Parathyroid adenoma (tissue), 2 donors: ENCODE results near the gene CHD9.

Experiments used
- H2AFZ ChIP-seq: fragments of 300-600 bp; sonication (generic); one replicate; pipeline ENCODE4 v1.7.0; 2017; ENCODE audit warnings: antibody characterized with exemption, mild to moderate bottlenecking
- H3K27ac ChIP-seq: fragments of 300-600 bp; sonication (generic); one replicate; pipeline ENCODE4 v1.7.0; 2017
- H3K27me3 ChIP-seq: fragments of 300-600 bp; sonication (generic); one replicate; pipeline ENCODE4 v1.7.0; 2017; ENCODE audit warnings: low read length; ENCODE audit not compliant: control insufficient read depth, insufficient read depth
- H3K36me3 ChIP-seq: fragments of 300-600 bp; sonication (generic); one replicate; pipeline ENCODE4 v1.7.0; 2017; ENCODE audit warnings: low read length; ENCODE audit not compliant: control insufficient read depth, insufficient read depth
- H3K4me1 ChIP-seq: fragments of 300-600 bp; sonication (generic); one replicate; pipeline ENCODE4 v1.7.0; 2017; ENCODE audit warnings: control low read depth
- H3K4me2 ChIP-seq: fragments of 300-600 bp; sonication (generic); one replicate; pipeline ENCODE4 v1.7.0; 2017; ENCODE audit warnings: low read length
- H3K4me3 ChIP-seq: fragments of 300-600 bp; sonication (generic); one replicate; pipeline ENCODE4 v1.7.0; 2017; ENCODE audit warnings: low read depth, low read length
- H3K79me2 ChIP-seq: fragments of 300-600 bp; sonication (generic); one replicate; pipeline ENCODE4 v1.7.0; 2017; ENCODE audit warnings: control low read depth
- H3K9ac ChIP-seq: fragments of 300-600 bp; sonication (generic); one replicate; pipeline ENCODE4 v1.7.0; 2017; ENCODE audit warnings: mild to moderate bottlenecking
- H3K9me3 ChIP-seq: fragments of 300-600 bp; sonication (generic); one replicate; pipeline ENCODE4 v1.7.0; 2017; ENCODE audit warnings: low read length; ENCODE audit not compliant: control insufficient read depth
- TF ChIP-seq, protein P1 (sequence below): fragments of 300-600 bp; sonication (generic); IDR thresholded peaks from one replicate; pipeline ENCODE4 v1.7.0; 2017; ENCODE audit warnings: antibody characterized with exemption, mild to moderate bottlenecking
- donor health status: primary hyperparathyroidism.

CHD9 gene

DNA sequence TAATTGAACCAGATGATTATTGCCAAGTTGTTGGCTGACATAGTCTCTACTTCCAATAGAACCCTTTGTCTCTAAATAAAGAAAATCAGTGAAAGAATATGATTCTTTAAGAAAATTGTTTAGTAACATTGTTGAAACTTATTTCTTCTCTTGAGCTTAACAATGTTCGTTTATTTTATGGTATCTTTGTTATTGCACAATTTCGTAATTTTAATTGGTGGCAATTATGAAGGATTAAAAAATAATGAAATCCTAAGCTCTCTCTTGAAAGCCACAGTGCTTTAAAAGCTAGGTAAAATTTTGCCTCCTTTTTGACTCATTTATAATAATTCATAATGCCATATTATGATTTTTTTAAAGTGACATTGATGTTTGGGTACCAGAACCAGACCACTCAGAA is 230.4 kb downstream of the CHD9 start:
- no peaks in the 10 kb centered on the region for H3K79me2 ChIP-seq
- no peak overlapping the region for H3K4me2 ChIP-seq
- TF ChIP-seq, protein P1, sequence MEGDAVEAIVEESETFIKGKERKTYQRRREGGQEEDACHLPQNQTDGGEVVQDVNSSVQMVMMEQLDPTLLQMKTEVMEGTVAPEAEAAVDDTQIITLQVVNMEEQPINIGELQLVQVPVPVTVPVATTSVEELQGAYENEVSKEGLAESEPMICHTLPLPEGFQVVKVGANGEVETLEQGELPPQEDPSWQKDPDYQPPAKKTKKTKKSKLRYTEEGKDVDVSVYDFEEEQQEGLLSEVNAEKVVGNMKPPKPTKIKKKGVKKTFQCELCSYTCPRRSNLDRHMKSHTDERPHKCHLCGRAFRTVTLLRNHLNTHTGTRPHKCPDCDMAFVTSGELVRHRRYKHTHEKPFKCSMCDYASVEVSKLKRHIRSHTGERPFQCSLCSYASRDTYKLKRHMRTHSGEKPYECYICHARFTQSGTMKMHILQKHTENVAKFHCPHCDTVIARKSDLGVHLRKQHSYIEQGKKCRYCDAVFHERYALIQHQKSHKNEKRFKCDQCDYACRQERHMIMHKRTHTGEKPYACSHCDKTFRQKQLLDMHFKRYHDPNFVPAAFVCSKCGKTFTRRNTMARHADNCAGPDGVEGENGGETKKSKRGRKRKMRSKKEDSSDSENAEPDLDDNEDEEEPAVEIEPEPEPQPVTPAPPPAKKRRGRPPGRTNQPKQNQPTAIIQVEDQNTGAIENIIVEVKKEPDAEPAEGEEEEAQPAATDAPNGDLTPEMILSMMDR: no peak
- peaks cover 4% of the 10 kb centered on the region for H3K4me1 ChIP-seq
- H3K27ac ChIP-seq: no peak overlapping the region
- H3K4me3 ChIP-seq: no peak overlapping the region
- no peaks in the 10 kb centered on the region for H3K27me3 ChIP-seq
- H3K9ac ChIP-seq: no peak overlapping the region
- no peak overlapping the region for H2AFZ ChIP-seq
- H3K36me3 ChIP-seq: no peaks in the 10 kb centered on the region
- H3K9me3 ChIP-seq: no peaks in the 10 kb centered on the region

DNA sequence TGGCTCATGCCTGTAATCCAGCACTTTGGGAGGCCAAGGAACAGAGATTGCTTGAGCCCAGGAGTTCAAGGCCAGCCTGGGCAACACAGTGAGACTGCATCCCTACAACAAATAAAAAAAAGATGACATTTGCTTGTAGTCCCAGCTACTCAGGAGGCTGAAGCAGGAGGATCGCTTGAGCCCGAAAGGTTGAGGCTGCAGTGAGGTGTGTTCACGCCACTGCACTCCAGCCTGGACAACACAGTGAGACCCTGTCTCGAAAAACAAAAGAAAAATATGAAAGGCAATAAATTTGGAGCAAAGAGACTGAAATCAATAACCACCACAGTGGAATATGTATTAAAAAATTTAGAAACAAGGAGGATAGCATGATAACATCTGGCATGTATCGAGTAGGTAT is 235.7 kb downstream of the CHD9 start:
- no peak overlapping the region for H3K9ac ChIP-seq
- TF ChIP-seq, protein P1: no peak
- H3K79me2 ChIP-seq: no peaks in the 10 kb centered on the region
- H3K4me3 ChIP-seq: no peak overlapping the region
- no peaks in the 10 kb centered on the region for H3K27me3 ChIP-seq
- H3K9me3 ChIP-seq: no peaks in the 10 kb centered on the region
- no peak overlapping the region for H3K4me2 ChIP-seq
- H3K4me1 ChIP-seq: no peaks in the 10 kb centered on the region
- no peaks in the 10 kb centered on the region for H3K36me3 ChIP-seq
- H2AFZ ChIP-seq: no peak overlapping the region
- no peak overlapping the region for H3K27ac ChIP-seq

DNA sequence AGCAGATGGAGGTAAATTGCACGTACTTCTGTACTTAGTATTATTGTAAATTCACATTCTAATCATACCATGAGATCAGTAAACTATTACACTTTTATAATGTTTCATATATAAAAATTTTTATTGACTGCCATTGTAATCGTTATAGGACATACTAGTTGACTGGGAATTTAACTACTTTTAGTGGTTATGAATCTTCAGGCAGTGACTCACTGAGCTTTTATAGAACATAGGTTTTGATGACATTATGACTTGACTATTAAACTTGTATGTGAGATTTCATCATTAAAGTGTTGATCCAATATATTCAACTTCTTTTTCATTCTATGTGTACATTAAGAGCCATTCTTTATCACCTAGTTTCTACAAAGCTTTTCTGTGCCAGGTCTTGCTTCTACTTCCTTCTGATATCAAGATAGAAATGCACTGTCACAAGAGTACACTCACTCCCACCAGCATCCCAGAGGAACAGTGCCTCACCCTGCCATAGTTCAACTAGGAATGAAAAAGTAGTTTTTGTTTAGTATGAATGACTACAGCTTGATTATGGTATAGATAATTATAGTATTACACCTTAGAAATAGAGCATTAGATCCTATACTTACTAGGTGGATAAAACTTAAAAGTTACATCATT is 237.1 kb downstream of the CHD9 start:
- no peaks in the 10 kb centered on the region for H3K36me3 ChIP-seq
- no peak overlapping the region for H3K9ac ChIP-seq

DNA sequence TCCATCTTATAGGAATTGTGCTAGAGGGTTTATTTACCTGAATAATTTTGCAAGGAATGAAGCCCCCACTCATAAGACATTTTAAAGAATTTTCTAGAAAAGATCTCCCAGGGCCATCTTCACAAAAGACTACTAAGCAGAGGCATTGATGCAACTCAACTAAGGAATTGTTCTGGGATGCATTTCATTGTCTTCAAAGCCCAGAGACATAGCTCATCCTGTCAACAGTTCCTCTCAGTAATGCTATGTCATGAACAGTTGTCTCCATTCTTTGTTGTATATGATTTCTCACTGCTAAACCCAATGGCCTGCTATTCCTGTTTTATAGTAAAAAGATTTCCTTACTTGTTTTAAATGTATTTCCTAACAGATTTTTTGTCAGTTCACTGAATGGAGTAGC is 242.7 kb downstream of the CHD9 start:
- no peak overlapping the region for H3K4me3 ChIP-seq
- no peaks in the 10 kb centered on the region for H3K36me3 ChIP-seq
- no peak overlapping the region for H2AFZ ChIP-seq
- H3K9me3 ChIP-seq: no peaks in the 10 kb centered on the region
- no peak overlapping the region for H3K27ac ChIP-seq
- no peak overlapping the region for H3K4me2 ChIP-seq
- no peaks in the 10 kb centered on the region for H3K4me1 ChIP-seq
- H3K27me3 ChIP-seq: no peaks in the 10 kb centered on the region
- TF ChIP-seq, protein P1: no peak
- no peaks in the 10 kb centered on the region for H3K79me2 ChIP-seq
- H3K9ac ChIP-seq: no peak overlapping the region

More for the DNA sequence above, 237.1 kb downstream of the CHD9 start:
- no peaks in the 10 kb centered on the region for H3K9me3 ChIP-seq
- no peak overlapping the region for H3K4me3 ChIP-seq
- TF ChIP-seq, protein P1: no peak
- H2AFZ ChIP-seq: no peak overlapping the region
- H3K4me1 ChIP-seq: no peaks in the 10 kb centered on the region
- no peaks in the 10 kb centered on the region for H3K79me2 ChIP-seq
- H3K27ac ChIP-seq: no peak overlapping the region
- H3K27me3 ChIP-seq: no peaks in the 10 kb centered on the region
- no peak overlapping the region for H3K4me2 ChIP-seq

DNA sequence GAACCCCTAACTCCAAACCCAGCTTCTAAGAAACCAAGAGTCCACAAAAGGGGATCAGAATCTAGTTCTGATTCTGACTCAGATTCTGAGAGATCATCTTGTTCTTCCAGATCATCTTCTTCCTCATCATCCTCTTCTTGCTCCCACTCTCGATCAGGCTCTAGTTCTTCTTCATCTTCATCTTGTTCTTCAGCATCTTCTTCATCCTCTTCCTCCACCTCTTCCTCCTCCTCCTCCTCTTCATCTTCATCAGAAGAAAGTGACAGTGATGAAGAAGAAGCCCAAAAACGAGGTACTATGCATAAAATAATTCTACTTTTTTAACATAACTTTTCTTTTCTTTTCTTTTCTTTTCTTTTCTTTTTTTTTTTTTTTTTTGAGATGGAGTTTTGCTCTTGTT is 249.5 kb downstream of the CHD9 start:
- no peaks in the 10 kb centered on the region for H3K79me2 ChIP-seq
- peaks cover 1% of the 10 kb centered on the region for H3K4me1 ChIP-seq
- H3K9me3 ChIP-seq: no peaks in the 10 kb centered on the region
- TF ChIP-seq, protein P1: no peak
- H3K27me3 ChIP-seq: no peaks in the 10 kb centered on the region
- no peak overlapping the region for H3K9ac ChIP-seq
- no peak overlapping the region for H3K27ac ChIP-seq
- H3K36me3 ChIP-seq: no peaks in the 10 kb centered on the region
- no peak overlapping the region for H3K4me3 ChIP-seq
- H2AFZ ChIP-seq: no peak overlapping the region
- H3K4me2 ChIP-seq: no peak overlapping the region
